Cardiac muscle cell (in vitro differentiated cells and primary cell): Measurements from ENCODE around the gene OST4. TPM values are rescaled to one million over a fixed set of nuclear protein-coding genes. Genes with fewer than 3 reads are reported as not detected.
"Not testable (repeated sequence)": the region's sequence is repeated elsewhere in the genome, so short reads cannot be mapped to it uniquely, and the experiment has no call there.

Source experiments
- DNase-seq, 2 donors: peaks; one replicate each; pipeline versions ENCODE4 v3.0.0 to v3.0.0-alpha.2; 2010 to 2017; ENCODE audit warnings: low read depth in 1 of 2, low spot score in 1 of 2
- H3K27ac ChIP-seq: fragments of 200-600 bp; sonication (generic); 2 replicates; pipeline ENCODE4 v1.5.1; 2016
- H3K27me3 ChIP-seq: fragments of 200-600 bp; sonication (generic); 2 replicates; pipeline ENCODE4 v1.6.0; 2016; ENCODE audit warnings: control low read depth
- H3K36me3 ChIP-seq: fragments of 200-600 bp; sonication (generic); 2 replicates; pipeline ENCODE4 v1.5.1; 2016; ENCODE audit warnings: control low read depth
- H3K4me1 ChIP-seq: fragments of 200-600 bp; sonication (generic); 2 replicates; pipeline ENCODE4 v1.8.1; 2017; ENCODE audit warnings: low read depth, mild to moderate bottlenecking, mixed run types
- H3K4me3 ChIP-seq: fragments of 200-600 bp; sonication (generic); 2 replicates; pipeline ENCODE4 v1.5.1; 2016; ENCODE audit warnings: mild to moderate bottlenecking
- H3K9me3 ChIP-seq: fragments of 200-600 bp; sonication (generic); 2 replicates; pipeline ENCODE4 v1.5.1; 2017; ENCODE audit warnings: low read depth, mild to moderate bottlenecking, control low read depth
- polyA plus RNA-seq: library from polyadenylated mRNA; unstranded; fragments of >200 nt; fragmentation: Nextera tagmentation; extraction: Ambion mirVana; gene quantifications from 2 replicates; pipeline ENCODE4 v1.2.1, GENCODE V29; 2016
- total RNA-seq: library from RNA; depleted of rRNA; stranded (reverse); fragments of >200 nt; gene quantifications from 2 replicates; pipeline ENCODE4 v1.2.3, GENCODE V29; 2016
- TF ChIP-seq, protein P1 (sequence below): IDR thresholded peaks from 2 replicates; pipeline ENCODE4 v1.5.1; 2012; ENCODE audit warnings: low read depth, mild to moderate bottlenecking, low read length

Gene OST4
- total and polyA plus RNA-seq, 2 experiments from 2014 or later: 289 to 779 TPM

GRCh38 chr2:27077231-27077630 lies 5.8 kb upstream of the OST4 start:
- TF ChIP-seq, protein P1, sequence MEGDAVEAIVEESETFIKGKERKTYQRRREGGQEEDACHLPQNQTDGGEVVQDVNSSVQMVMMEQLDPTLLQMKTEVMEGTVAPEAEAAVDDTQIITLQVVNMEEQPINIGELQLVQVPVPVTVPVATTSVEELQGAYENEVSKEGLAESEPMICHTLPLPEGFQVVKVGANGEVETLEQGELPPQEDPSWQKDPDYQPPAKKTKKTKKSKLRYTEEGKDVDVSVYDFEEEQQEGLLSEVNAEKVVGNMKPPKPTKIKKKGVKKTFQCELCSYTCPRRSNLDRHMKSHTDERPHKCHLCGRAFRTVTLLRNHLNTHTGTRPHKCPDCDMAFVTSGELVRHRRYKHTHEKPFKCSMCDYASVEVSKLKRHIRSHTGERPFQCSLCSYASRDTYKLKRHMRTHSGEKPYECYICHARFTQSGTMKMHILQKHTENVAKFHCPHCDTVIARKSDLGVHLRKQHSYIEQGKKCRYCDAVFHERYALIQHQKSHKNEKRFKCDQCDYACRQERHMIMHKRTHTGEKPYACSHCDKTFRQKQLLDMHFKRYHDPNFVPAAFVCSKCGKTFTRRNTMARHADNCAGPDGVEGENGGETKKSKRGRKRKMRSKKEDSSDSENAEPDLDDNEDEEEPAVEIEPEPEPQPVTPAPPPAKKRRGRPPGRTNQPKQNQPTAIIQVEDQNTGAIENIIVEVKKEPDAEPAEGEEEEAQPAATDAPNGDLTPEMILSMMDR: no peak
- Histone ChIP-seq H3K4me1 (peaks cover 32% of the 10 kb centered on the region), H3K36me3 (no peaks in the 10 kb centered on the region), H3K27me3 (no peaks in the 10 kb centered on the region), H3K27ac (no peak overlapping the region), H3K9me3 (no peaks in the 10 kb centered on the region), H3K4me3 (no peak overlapping the region)
- DNase-seq: no peak

GRCh38 chr2:27076323-27076722 lies 4.9 kb upstream of the OST4 start:
- no peaks in the 10 kb centered on the region for H3K36me3 ChIP-seq
- TF ChIP-seq, protein P1: no peak
- H3K27me3 ChIP-seq: no peaks in the 10 kb centered on the region
- H3K27ac ChIP-seq: no peak overlapping the region
- no peaks in the 10 kb centered on the region for H3K9me3 ChIP-seq
- peaks cover 31% of the 10 kb centered on the region for H3K4me1 ChIP-seq
- no peak overlapping the region for H3K4me3 ChIP-seq
- no peak for DNase-seq

DNA sequence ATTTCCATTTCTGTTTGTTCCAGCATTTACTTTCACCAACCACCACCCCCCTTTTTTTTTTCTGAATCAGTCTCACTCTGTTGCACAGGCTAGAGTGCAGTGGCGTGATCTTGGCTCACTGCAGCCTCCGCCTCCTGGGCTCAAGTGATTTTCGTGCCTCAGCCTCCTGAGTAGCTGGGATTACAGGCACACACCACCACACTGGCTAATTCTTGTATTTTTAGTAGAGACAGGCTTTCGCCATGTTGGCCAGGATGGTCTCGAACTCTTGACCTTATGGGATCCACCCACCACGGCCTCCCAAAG lies 4.1 kb upstream of the OST4 start:
- H3K4me3 ChIP-seq, H3K36me3 ChIP-seq, H3K27me3 ChIP-seq, DNase-seq, H3K9me3 ChIP-seq: not testable (repeated sequence)
- Histone ChIP-seq H3K27ac (peak overlapping the region; percentile 7), H3K4me1 (peaks cover 28% of the 10 kb centered on the region)

DNA sequence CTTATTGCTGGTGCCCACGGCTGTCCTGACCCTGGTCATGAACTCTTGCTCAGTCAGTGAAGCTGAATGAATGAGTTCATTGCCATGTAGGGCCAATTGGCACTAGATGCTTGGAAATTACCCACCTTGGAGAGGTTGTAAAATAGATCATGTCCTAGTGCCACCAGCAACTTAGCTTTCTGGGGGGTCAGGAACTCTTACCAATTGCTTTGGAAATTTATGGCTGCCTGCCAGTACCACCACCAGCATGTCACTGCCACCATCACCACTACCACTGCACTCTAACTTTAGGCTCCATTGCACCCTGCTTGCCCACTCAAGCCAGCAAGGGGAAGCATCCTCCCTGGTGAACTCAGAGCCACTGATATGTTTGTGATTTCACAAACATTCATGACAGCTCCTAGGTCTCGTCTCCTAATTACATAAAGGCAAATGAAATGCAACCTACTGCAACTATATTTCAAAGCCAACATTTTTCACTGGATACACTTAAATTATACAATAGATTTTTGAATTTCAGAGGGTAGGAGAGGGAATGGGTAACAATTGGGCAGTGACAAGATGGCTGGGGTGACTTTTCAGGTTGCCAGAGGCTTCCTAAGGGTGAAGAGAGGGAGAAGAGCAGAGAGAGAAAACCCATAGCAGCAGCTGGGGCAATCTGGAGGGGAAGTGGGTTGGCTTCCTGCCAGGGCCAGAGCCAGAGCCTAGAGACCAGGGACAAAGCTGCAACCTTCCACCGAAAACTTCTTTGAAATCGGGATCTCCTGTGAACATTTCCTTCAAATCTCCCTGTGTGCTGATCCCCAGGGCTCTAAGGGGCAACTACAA lies 3.5 kb upstream of the OST4 start:
- H3K9me3 ChIP-seq: no peaks in the 10 kb centered on the region
- H3K4me3 ChIP-seq: no peak overlapping the region
- peak overlapping the region; percentile 100 for H3K27ac ChIP-seq
- DNase-seq: peak; percentile 47 to 84
- peaks cover 33% of the 10 kb centered on the region for H3K4me1 ChIP-seq
- TF ChIP-seq, protein P1: no peak
- no peaks in the 10 kb centered on the region for H3K27me3 ChIP-seq
- H3K36me3 ChIP-seq: no peaks in the 10 kb centered on the region

DNA sequence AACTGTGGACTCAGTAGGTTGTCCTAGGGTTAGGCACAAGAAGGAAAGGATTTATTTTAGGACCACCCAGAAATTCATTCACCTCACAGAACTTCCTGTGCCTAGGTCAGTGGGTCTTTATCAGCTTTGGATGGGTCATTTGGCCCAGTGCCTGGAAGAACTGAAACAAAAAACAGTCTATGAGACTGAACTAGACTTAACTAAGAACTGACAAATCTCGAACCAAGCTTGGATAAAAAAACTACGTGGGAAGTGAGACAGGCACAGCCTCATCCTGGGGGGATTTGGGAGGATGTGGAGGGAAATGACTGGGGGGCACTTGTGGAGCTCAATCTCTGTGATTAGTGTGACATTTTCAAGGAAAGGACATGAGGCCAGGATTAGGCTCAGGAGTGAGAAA lies 2.3 kb upstream of the OST4 start:
- TF ChIP-seq, protein P1: no peak
- H3K4me1 ChIP-seq: peaks cover 30% of the 10 kb centered on the region
- peak overlapping the region; percentile 100 for H3K27ac ChIP-seq

GRCh38 chr2:27072920-27073319 lies 1.5 kb upstream of the OST4 start:
- Histone ChIP-seq H3K36me3 (peaks cover 10% of the 10 kb centered on the region), H3K27me3 (no peaks in the 10 kb centered on the region), H3K4me3 (no peak overlapping the region), H3K27ac (peak overlapping the region; percentile 100), H3K9me3 (no peaks in the 10 kb centered on the region), H3K4me1 (peaks cover 24% of the 10 kb centered on the region)
- TF ChIP-seq, protein P1: no peak
- peak in 1 of 2 donors; percentile 70 for DNase-seq

More for the DNA sequence above, 2.3 kb upstream of the OST4 start:
- Histone ChIP-seq H3K27me3 (no peaks in the 10 kb centered on the region), H3K36me3 (peaks cover 7% of the 10 kb centered on the region), H3K4me3 (no peak overlapping the region), H3K9me3 (no peaks in the 10 kb centered on the region)
- DNase-seq: peak in 1 of 2 donors; percentile 51
